Medulla oblongata (tissue), 1 donor: ENCODE results near the gene MPZL3.

Experiments used
- DNase-seq: peaks from one replicate; pipeline ENCODE4 v3.0.0-alpha.2; 2015; ENCODE audit errors: extremely low spot score

The MPZL3 gene

GRCh38 chr11:118251858-118252652, at the start of gene MPZL3:
Gene MPZL3 (minus strand): TSS chr11:118252365. CDS start chr11:118252294, 71 bp downstream.
- DNase-seq = peak; percentile 76

GRCh38 chr11:118301600-118302195, 49.5 kb upstream of the MPZL3 start:
- no peak for DNase-seq

GRCh38 chr11:118295815-118296454, 43.8 kb upstream of the MPZL3 start:
- peak; percentile 27 for DNase-seq

GRCh38 chr11:118295199-118295598, 43.0 kb upstream of the MPZL3 start:
- no peak for DNase-seq

GRCh38 chr11:118294053-118294452, 41.9 kb upstream of the MPZL3 start:
- DNase-seq = no peak

- DNase-seq = no peak
Measured at GRCh38 chr11:118291477-118292135, 39.4 kb upstream of the MPZL3 start.

- DNase-seq = peak; percentile 43
Measured at GRCh38 chr11:118290923-118291322, 38.8 kb upstream of the MPZL3 start.

- no peak for DNase-seq
Measured at GRCh38 chr11:118289401-118289800, 37.2 kb upstream of the MPZL3 start.

GRCh38 chr11:118287006-118287405, 34.8 kb upstream of the MPZL3 start:
- no peak for DNase-seq

GRCh38 chr11:118286545-118286944, 34.4 kb upstream of the MPZL3 start:
- no peak for DNase-seq

GRCh38 chr11:118283756-118284350, 31.7 kb upstream of the MPZL3 start:
- no peak for DNase-seq

- DNase-seq = no peak
Measured at GRCh38 chr11:118283037-118283636, 31.0 kb upstream of the MPZL3 start.

- DNase-seq = no peak
Measured at GRCh38 chr11:118282606-118283005, 30.4 kb upstream of the MPZL3 start.

GRCh38 chr11:118281284-118281683, 29.1 kb upstream of the MPZL3 start:
- no peak for DNase-seq

GRCh38 chr11:118277312-118277711, 25.1 kb upstream of the MPZL3 start:
- DNase-seq = no peak

- DNase-seq = no peak
Measured at GRCh38 chr11:118276422-118276821, 24.3 kb upstream of the MPZL3 start.

- no peak for DNase-seq
Measured at GRCh38 chr11:118275176-118275575, 23.0 kb upstream of the MPZL3 start.

GRCh38 chr11:118274186-118274585, 22.0 kb upstream of the MPZL3 start:
- no peak for DNase-seq

GRCh38 chr11:118272001-118272400, 19.8 kb upstream of the MPZL3 start:
- no peak for DNase-seq

- DNase-seq = no peak
Measured at GRCh38 chr11:118267486-118267885, 15.3 kb upstream of the MPZL3 start.

- no peak for DNase-seq
Measured at GRCh38 chr11:118265954-118266353, 13.8 kb upstream of the MPZL3 start.
